Stimulated activated CD4-positive, alpha-beta T cell treated with anti-CD3 and anti-CD28 coated beads, Interleukin-12 subunit alpha, Interleukin-12 subunit beta, amount 100 ng/mL, for 48 hours (primary cell): Measurements from ENCODE around the gene DTX2.
"Not testable (repeated sequence)": the region's sequence is repeated elsewhere in the genome, so short reads cannot be mapped to it uniquely, and the experiment has no call there.

Experiments used
- DNase-seq, 3 donors: peaks; one replicate each; pipeline ENCODE4 v3.0.0-alpha.2; 2020; ENCODE audit warnings: low read depth in 2 of 3, low spot score in 1 of 3

DTX2 gene

GRCh38 chr7:76461464-76462101 lies at the start of gene DTX2:
Gene DTX2, plus strand, starts transcription at chr7:76461709. Its CDS starts 18,801 bp downstream, at chr7:76480510.
- DNase-seq: peak in 1 of 3 donors; percentile 27

GRCh38 chr7:76412249-76412648 lies 49.3 kb upstream of the DTX2 start:
- DNase-seq: no peak

GRCh38 chr7:76417654-76418310 lies 43.7 kb upstream of the DTX2 start:
- not testable (repeated sequence) for DNase-seq

GRCh38 chr7:76421097-76421496 lies 40.4 kb upstream of the DTX2 start:
- DNase-seq: not testable (repeated sequence)

GRCh38 chr7:76423666-76424412 lies 37.7 kb upstream of the DTX2 start:
- no peak for DNase-seq

GRCh38 chr7:76424413-76425111 lies 36.9 kb upstream of the DTX2 start, which contains the start of gene ZP3:
Gene ZP3, plus strand, starts transcription at chr7:76424950. Its CDS starts 15 bp downstream, at chr7:76424965.
- no peak for DNase-seq

- DNase-seq: no peak
These were observed 36.4 kb upstream of the DTX2 start for GRCh38 chr7:76425156-76425555.

GRCh38 chr7:76425558-76425957 lies 36.0 kb upstream of the DTX2 start:
- DNase-seq: not testable (repeated sequence)

- DNase-seq: no peak
These were observed 35.3 kb upstream of the DTX2 start for GRCh38 chr7:76426246-76426645.

GRCh38 chr7:76427635-76428034 lies 33.9 kb upstream of the DTX2 start:
- no peak for DNase-seq

GRCh38 chr7:76428149-76428823 lies 33.2 kb upstream of the DTX2 start:
- DNase-seq: no peak

GRCh38 chr7:76428868-76429805 lies 32.4 kb upstream of the DTX2 start:
- no peak for DNase-seq

- DNase-seq: no peak
These were observed 31.3 kb upstream of the DTX2 start for GRCh38 chr7:76430211-76430610.

GRCh38 chr7:76430836-76431235 lies 30.7 kb upstream of the DTX2 start:
- DNase-seq: no peak

- DNase-seq: peak; percentile 38 to 52 (median 48)
These were observed 23.6 kb upstream of the DTX2 start for GRCh38 chr7:76437873-76438272.

- not testable (repeated sequence) for DNase-seq
These were observed 22.2 kb upstream of the DTX2 start for GRCh38 chr7:76439120-76439888.

GRCh38 chr7:76440404-76440803 lies 21.1 kb upstream of the DTX2 start:
- not testable (repeated sequence) for DNase-seq

GRCh38 chr7:76441792-76442191 lies 19.7 kb upstream of the DTX2 start:
- not testable (repeated sequence) for DNase-seq
